ENCODE results near the gene NFKB2. TPM values are rescaled to one million over a fixed set of nuclear protein-coding genes. Genes with fewer than 3 reads are reported as not detected.

Gene NFKB2
- total and polyA plus RNA-seq, 2 of the 8 experiments (the other 6 are each of a cell fraction or from before 2014, with no cell fraction given), result 20.4 to 31.4 TPM

- peak; percentile 46; the same call in 1 of the 2 replicates for TF ChIP-seq SUZ12 (IDR thresholded peaks at IDR 0.05; ENCODE audit: low read length)
Measured at GRCh38 chr10:102450374-102451104, 55.0 kb downstream of the NFKB2 start (continued).
